Measurements from ENCODE around the gene UCK1.
"Not testable (repeated sequence)": the region's sequence is repeated elsewhere in the genome, so short reads cannot be mapped to it uniquely, and the experiment has no call there.

Gene UCK1

DNA sequence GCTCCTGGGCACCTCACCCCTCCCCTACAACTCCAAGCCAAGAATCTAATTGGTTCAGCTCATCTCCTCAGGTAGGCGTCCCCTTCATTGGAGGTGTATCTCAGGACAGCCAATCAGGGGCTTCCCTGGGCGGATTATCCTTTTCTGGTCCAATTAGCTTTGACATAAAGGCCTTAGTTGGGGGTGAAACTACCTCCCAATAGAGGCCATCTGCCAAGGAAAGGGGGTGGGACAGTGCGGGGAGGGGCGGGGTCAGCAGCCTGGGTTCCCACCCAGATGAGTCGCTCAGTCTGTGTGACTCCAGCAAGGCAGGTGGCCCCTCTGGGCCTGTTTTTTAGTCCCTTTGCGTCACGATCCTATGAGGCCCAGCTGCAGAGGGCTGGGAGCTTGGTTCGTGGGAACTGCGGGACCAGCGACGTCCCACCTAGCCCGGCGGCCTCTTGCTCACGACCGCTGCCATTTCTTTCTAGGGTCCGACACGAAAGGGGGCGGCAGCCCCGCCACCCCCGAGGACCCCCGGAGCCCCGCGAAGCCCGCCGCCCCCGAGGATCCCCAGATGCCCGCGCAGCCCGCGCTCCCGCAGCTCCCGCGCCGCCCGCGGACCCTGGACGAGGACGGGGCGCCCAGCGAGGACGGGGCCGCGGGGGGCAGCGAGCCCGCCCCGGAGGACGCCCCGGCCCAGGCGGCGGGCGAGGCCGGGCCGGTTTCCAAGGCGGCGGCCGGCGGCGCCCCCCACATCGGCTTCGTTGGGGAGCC is 23.2 kb upstream of the UCK1 start:
- no peak for DNase-seq

- DNase-seq = no peak
Measured at GRCh38 chr9:131552030-131552429, 21.0 kb upstream of the UCK1 start.

- DNase-seq = not testable (repeated sequence)
Measured at GRCh38 chr9:131550465-131550864, 19.4 kb upstream of the UCK1 start.

- not testable (repeated sequence) for DNase-seq
Measured at GRCh38 chr9:131549186-131549585, 18.1 kb upstream of the UCK1 start.

DNA sequence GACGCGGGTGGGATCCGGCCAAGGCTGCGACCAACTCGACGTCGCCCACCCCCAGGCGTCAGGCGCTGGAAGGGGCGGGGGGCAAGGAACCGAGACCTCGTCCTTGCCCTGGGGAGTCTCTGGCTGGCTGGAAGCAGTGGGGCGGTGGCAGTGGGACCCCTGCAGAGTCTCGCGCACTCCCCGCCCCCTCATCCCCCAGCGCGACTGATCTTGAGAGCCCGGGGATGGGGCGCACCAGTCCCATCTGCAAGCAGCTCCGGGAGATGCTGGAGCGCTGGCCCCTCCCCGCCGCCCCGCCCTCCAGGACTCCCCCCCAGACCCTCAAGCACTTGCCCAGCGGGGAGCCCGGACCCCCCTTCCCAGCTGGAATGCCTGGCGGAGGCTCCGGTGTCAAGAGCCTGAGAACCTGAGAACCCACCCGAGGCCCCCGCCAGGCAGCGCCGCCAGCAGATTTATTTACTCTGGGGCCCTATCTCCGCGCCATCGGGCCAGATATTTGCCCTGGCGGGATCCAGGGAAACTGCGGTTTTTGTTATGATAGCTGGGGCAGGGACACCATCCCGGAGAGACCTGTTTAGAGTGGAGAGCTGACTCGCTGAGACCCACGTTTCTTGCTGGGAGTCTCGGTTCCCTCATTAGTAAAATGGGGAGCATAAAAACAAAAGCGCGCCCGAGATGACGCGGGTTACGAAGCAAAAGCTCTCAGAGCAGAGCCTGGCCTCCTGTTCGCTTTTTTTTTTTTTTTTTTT is 15.4 kb upstream of the UCK1 start:
- DNase-seq = no peak

GRCh38 chr9:131545786-131546335 is 14.8 kb upstream of the UCK1 start:
- DNase-seq = no peak

DNA sequence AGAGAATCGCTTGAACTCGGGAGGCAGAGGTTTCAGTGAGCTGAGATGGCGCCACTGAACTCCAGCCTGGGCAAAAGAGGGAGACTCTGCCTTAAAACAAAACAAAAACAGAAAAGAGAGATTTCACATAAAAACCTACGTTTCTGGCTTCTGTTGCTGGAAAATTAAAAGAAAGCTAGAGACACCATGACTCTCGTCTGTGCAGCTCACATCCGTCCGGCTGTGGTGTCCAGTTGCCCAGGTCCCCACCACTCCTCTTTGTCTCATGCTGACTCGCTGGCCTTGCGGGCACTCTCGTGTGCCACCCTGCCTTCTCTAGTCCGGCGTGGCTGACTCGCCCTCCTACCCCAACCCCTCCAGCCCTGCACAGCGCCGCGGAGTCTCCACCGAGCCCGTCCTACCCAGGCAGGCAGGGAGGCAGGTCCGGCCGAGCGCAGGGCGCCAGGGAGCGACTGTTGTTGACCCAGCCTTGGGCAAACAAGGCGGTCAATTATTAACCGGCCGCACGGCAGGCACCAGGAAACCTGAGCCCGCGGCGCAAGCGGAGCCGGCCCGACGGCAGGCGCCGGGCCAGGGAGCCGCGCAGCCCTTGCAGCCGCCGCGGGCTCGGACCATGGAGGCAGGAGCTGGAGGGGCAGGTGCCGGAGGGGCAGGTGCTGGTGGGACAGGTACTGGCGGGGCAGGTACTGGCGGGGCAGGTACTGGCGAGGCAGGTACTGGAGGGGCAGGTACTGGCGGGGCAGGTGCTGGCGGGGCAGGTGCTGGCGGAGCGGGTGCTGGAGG is 14.1 kb upstream of the UCK1 start, which contains the start of gene PRRT1B:
Gene PRRT1B (plus strand): TSS at position 521 of the 783 bp plus-strand sequence. CDS start 93 bp downstream, at position 614.
- DNase-seq = peak; percentile 68 to 86

GRCh38 chr9:131543141-131543540 is 12.1 kb upstream of the UCK1 start:
- no peak for DNase-seq

GRCh38 chr9:131539223-131539923 is 8.3 kb upstream of the UCK1 start:
- DNase-seq = no peak

DNA sequence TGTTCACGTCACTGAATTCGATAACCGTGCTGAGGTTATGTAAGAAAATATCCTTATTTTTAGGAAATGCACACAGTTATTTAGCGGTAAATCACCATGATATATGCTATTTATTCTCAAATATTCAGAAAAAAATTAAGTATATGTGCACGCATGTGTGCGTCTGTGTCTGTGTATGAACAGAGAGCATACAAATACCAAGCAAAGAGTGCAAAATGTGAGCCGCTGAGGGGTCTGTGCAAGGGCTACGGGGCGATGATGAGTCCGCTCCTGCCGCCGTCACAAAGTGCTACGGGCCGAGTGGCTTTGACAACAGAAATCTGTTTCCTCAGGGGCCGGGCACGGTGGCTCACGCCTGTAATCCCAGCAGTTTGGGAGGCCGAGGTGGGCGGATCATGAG is 6.9 kb upstream of the UCK1 start:
- DNase-seq = no peak

DNA sequence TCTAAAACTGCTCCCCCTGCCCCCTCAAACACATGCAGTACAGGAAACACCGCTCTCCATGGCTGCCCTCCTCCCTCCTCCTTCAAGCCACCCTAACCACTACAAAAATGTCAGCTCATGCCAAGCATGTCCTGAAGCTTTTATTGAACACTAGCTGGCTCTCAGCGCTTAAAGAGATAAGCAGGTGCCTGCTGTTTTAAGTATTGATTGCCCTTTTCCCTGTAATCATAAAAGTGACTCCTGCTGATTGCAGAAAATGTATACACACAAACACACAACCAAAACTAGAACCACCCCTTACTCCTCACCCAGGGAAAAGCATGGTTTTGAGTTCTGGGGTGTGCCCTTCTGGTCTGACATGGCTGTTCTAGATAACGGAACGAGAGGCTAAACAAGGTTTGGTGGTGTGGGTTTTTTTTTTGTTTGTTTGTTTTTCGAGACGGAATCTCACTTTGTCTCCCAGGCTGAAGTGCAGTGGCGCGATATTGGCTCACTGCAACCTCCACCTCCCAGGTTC is 3.7 kb upstream of the UCK1 start:
- no peak for DNase-seq

DNA sequence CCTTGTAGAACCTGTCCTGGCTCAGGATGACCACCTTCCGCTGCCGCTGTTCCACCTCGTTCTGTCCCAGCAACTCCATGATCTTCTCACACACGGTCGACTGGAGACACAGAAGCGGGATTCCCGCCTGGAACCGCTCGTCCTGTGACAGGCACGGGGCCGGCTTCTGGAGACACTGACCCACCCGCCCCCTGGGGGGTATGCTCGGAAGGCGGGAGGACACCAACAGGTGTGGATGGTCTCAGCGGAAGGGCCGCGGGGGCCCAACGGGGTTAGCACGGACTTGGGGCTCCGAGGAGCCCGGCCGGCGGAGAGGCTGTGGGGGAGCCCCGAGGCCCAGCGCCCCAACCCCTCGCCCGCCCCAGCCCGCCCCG is 530 bp downstream of the UCK1 start:
- peak; percentile 41 to 55 for DNase-seq

DNA sequence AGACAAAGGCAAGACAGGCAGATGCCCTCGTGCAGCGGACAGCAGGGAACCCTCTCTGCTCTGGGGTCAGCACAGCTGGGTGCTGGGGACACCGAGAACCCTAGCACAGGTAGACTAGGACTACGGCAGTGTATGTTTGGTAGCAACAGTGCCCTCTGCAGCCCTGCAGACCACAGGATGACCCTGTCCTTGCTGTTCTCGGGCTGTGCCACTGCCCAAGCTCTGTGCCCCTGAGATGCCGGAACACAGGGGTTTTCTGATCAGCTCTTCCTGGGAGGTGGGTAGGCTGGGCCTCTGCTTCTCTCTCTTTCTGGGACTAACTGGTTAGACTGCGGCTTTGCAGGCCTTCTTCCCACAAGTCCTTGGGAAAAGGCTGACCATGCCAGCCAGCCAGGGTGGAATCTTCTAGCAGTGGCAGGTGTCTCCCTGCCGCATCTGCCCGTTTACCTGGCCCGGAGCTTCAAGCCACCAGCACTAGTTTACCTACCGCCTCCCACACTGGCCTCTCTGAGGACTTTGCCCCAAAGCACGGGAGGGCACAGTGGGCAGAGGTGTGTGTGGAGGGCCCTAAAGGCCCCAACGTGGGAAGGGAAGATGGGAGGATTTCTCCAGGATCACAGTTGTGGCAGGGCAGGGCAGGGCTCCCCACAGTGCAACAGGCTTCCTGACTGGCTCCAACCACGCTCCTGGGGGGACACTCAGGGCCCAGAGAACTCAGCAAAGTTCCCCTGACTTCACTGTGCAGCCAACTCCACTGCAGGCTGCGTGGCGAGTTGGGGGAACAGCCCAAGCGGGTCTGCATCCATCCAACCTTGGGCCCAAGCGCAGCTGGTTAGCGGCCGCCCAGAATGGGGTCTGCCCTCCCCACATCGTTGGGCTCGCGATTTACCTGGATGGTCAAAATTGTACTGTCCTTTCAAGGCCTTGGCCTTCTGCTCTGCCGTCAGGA is 1.2 kb downstream of the UCK1 start:
- DNase-seq = no peak

DNA sequence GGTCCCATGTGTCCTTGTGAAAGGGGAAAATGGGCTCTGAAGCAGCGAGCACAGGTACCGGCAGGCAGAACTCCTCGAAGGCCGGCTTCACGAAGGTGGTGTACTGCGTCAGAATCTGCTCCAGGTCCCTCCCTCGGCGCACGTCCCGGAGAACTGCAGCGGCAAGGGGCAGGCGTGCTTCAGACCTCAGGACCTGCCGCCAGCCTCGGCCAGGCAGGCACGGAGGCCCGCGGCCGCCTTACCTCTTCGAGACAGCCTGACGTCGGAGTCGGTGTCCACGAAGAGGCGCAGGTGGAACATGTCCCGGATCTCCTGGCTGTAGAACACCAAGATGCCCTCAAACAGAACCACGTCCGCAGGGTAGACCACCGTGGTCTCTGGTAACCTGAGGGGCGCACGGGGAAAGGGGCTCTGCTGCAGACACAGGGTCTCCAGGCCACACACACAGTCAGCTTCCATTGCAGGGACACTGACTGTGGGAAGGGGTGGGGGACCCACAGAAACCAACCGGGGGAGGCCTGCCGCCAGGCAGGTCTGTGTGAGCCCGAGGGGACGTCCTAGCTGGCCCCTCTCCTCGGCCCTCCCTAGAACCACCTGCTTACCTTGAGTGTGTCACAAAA is 2.1 kb downstream of the UCK1 start:
- DNase-seq = no peak

DNA sequence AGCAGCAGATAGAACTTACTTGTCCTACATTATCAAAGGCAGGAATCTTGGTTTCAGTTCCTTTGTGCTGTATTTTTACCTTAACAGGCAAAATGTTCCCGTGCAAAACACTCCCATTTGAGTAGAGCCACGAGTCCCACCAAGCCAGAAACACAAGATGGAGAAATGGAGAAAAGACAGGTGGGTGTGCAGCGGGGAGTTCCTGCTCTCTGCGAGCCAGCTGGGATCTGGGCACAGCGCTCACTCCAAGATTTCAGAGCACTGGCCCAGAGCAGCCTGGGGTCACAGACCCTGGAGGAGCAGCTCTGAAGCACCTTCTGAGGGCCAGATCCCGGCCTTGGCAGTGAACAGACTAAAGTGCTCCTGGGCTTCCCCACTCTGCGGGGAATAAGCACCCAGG is 2.9 kb downstream of the UCK1 start:
- no peak for DNase-seq

GRCh38 chr9:131525643-131526565 is 5.2 kb downstream of the UCK1 start:
- no peak for DNase-seq

DNA sequence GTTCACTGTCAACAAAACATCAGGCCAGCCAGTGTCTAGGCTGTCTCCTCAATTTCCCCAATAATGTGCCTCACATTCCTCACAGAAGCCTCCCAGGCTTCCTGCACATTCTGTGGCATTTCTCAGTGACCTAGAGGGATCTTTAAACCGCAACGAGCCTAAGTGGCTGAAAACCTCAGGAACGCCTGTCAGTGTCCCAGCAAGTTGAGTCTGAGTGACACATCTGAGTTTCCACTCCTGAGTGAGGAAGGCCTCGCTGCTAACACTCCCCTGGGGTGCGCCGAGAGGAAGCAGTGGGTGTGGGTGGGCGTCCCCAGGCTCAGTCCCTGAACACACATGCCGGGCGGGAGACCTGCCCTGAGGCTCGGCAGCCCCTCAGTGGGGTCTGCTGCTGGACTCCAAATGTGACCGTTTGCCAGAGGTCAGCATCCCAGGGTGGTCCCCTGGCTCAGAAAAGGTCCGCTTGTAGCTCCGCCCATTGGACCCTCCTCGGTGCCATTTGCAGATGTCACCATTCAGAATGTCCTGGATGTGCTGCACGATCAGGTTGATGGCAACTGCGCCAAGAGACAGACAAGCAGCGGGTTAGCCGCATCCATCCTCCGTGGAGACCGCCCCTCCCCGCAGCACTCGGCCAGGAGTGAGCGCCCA is 6.3 kb downstream of the UCK1 start:
- no peak for DNase-seq

DNA sequence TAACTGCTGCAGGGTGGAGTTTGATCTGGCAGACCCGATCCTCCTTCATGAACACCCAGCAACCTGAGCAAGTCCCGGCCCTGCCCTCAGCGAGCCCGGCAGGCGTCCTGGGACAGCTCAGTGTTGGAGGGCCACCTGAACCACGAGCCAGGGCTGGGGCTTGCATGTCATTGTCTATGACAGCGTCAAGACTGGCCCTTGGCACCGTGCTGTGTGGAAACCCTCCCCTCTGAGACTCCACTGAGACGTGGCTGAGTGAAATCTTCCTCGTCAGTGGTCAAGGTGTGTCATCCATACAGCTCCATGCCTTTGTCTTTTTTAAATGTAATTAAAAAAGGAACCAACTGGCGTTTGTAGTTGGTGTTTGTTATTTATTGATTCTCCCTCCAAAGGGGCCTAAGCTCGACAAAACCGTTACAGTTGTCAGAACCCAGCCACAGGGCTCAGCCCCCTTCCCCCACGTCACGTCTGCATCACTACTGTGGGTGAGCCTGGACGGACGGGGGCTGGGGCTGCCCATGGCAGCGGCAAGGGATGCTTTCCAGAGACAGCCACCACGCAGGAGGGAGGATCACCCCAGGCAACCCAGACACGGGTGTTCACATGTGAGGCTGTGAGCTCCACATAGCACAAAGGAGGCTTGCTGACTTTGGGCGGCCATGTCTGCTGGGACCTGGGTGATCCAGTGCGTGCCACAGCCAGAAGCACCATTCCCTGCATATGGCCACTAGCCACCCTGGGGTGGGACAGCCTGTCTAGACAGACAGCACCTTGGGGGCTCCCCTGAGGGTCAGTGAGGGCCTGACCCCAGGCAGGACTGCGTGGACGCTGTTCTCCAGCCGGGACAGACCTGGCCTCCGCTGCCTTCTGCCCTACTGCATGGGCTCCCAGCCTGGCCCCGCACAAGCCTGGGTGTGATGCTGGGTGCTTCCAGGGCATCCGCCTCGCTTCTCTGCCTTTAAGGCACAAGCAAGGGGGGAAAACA is 7.3 kb downstream of the UCK1 start:
- DNase-seq = no peak
